B cell (primary cell): ENCODE measurements around the gene ZNF646. TPM values are rescaled to one million over a fixed set of nuclear protein-coding genes. Genes with fewer than 3 reads are reported as not detected.

ENCODE experiments used
- ATAC-seq: fragments of 200-7000 bp; cut with Tn5 transposase; one replicate; pipeline ENCODE4 v1.10.0; 2021; ENCODE audit warnings: low read depth, mild to moderate bottlenecking, moderate number of reproducible peaks, moderate library complexity
- CTCF ChIA-PET: fragments of 350-600 bp; sonication (Branson Sonifier 250); formaldehyde crosslinking; loops from one replicate; lab custom pipeline; 2021; ENCODE audit warnings: antibody characterized with exemption, inconsistent platforms; lab: Charles Lee
- POLR2A ChIA-PET: fragments of 350-600 bp; sonication (Branson Sonifier 250); formaldehyde crosslinking; loops from one replicate; lab custom pipeline; 2021; ENCODE audit warnings: antibody characterized with exemption; lab: Charles Lee
- DNase-seq: peaks from one replicate; pipeline ENCODE4 v3.0.0; 2013
- H2AFZ ChIP-seq: 2 replicates; pipeline ENCODE4 v1.6.1; 2012; ENCODE audit warnings: mild to moderate bottlenecking, low read depth, low read length; ENCODE audit not compliant: insufficient read depth, poor library complexity, severe bottlenecking
- H3K27ac ChIP-seq, 2 donors: 1 replicate in 1 of 2; 2 replicates in 1 of 2; pipeline ENCODE4 v1.5.1; 2012 to 2013; ENCODE audit warnings: low read length in 2 of 2, mild to moderate bottlenecking in 2 of 2, moderate library complexity in 1 of 2
- H3K27me3 ChIP-seq, 4 experiments: fragments of 200-600 bp in 1 of 4; sonication (generic) in 1 of 4; replicated peaks in 1 of 4; 1 replicate in 2 of 4; 2 replicates in 2 of 4; pipeline versions ENCODE4 v1.6.1 to v1.7.0; 2013 to 2016; ENCODE audit warnings: low read length in 3 of 4, mild to moderate bottlenecking in 2 of 4, mixed read lengths in 1 of 4, moderate library complexity in 1 of 4; ENCODE audit not compliant: insufficient read depth in 4 of 4, control insufficient read depth in 3 of 4; ENCODE audit errors: control extremely low read depth in 1 of 4
- H3K36me3 ChIP-seq, 2 experiments: replicated peaks in 1 of 2; 1 replicate in 1 of 2; 2 replicates in 1 of 2; pipeline versions ENCODE4 v1.6.1 to v1.7.1; 2013; ENCODE audit warnings: low read length in 1 of 2; ENCODE audit not compliant: insufficient read depth in 2 of 2, control insufficient read depth in 1 of 2; ENCODE audit errors: control extremely low read depth in 1 of 2, extremely low read depth in 1 of 2
- H3K4me1 ChIP-seq, 2 donors: fragments of 200-600 bp in 1 of 2; sonication (generic) in 1 of 2; 1 replicate in 1 of 2; 2 replicates in 1 of 2; pipeline versions ENCODE4 v1.5.1 to v1.6.1; 2013 to 2017; ENCODE audit warnings: low read length in 2 of 2; ENCODE audit not compliant: control insufficient read depth in 2 of 2, insufficient read depth in 2 of 2
- H3K4me2 ChIP-seq: replicated peaks from 2 replicates; pipeline ENCODE3; 2012; ENCODE audit warnings: mild to moderate bottlenecking, low read depth, low read length; ENCODE audit not compliant: poor library complexity, severe bottlenecking
- H3K4me3 ChIP-seq, 5 experiments: fragments of 200-600 bp in 1 of 5; sonication (generic) in 1 of 5; 1 replicate in 3 of 5; 2 replicates in 2 of 5; pipeline versions ENCODE4 v1.5.1 to v1.7.0; 2011 to 2016; ENCODE audit warnings: low read length in 4 of 5, mild to moderate bottlenecking in 4 of 5, low read depth in 2 of 5, control low read depth in 1 of 5, moderate library complexity in 1 of 5; ENCODE audit not compliant: insufficient read depth in 1 of 5; ENCODE audit errors: control extremely low read depth in 1 of 5, extremely low read depth in 1 of 5
- H3K79me2 ChIP-seq: fragments of 200-600 bp; sonication (generic); one replicate; pipeline ENCODE4 v1.6.0; 2016; ENCODE audit warnings: low read length; ENCODE audit not compliant: control insufficient read depth, insufficient read depth
- H3K9ac ChIP-seq: fragments of 200-600 bp; sonication (generic); 2 replicates; pipeline ENCODE4 v1.6.1; 2017; ENCODE audit warnings: mild to moderate bottlenecking, low read length, moderate library complexity
- H3K9me3 ChIP-seq, 3 donors: one replicate each; pipeline versions ENCODE4 v1.6.1 to v1.7.1; 2013; ENCODE audit warnings: low read length in 2 of 3; ENCODE audit not compliant: control insufficient read depth in 2 of 3, insufficient read depth in 1 of 3; ENCODE audit errors: control extremely low read depth in 1 of 3
- H4K20me1 ChIP-seq: 2 replicates; pipeline ENCODE4 v1.6.0; 2012; ENCODE audit warnings: mild to moderate bottlenecking, low read length; ENCODE audit not compliant: insufficient read depth, control insufficient read depth, poor library complexity, severe bottlenecking
- H3K27ac Mint-ChIP-seq: one replicate; pipeline ENCODE4 v1.8.0; 2021; ENCODE audit warnings: mixed read lengths
- H3K27me3 Mint-ChIP-seq: one replicate; pipeline ENCODE4 v1.8.0; 2021; ENCODE audit warnings: mixed read lengths
- H3K4me1 Mint-ChIP-seq: one replicate; pipeline ENCODE4 v1.8.0; 2021; ENCODE audit warnings: mixed read lengths
- H3K4me3 Mint-ChIP-seq: one replicate; pipeline ENCODE4 v1.8.0; 2021; ENCODE audit warnings: mixed read lengths
- H3K9me3 Mint-ChIP-seq: one replicate; pipeline ENCODE4 v1.8.0; 2022; ENCODE audit warnings: mixed read lengths; ENCODE audit not compliant: insufficient read depth
- EZH2 ChIP-seq: IDR thresholded peaks from 2 replicates; pipeline ENCODE4 v1.6.1; 2012; ENCODE audit warnings: borderline replicate concordance, low read depth, mild to moderate bottlenecking, moderate library complexity, low read length; ENCODE audit not compliant: insufficient read depth, poor library complexity, severe bottlenecking
- WGBS: methylation state at CpG from one replicate; pipeline ENCODE4 v1.1.5; 2013; ENCODE audit warnings: missing lambda C conversion rate; ENCODE audit not compliant: insufficient coverage; 5-methylcytosine and 5-hydroxymethylcytosine counted together
- intact Hi-C: fragments of 100-400 bp; cut with micrococcal nuclease; formaldehyde crosslinking; loops from one replicate; pipeline ENCODE4 v1.10.0; 2022
- polyA plus RNA-seq: library from polyadenylated mRNA; depleted of rRNA; stranded (reverse); fragments of >200 nt; gene quantifications from 2 replicates; pipeline ENCODE4 v1.2.3, GENCODE V29; 2012
- total RNA-seq, 2 donors: library from RNA; stranded (reverse); fragments of 120-200 nt in 1 of 2; gene quantifications; 1 replicate in 1 of 2; 2 replicates in 1 of 2; pipeline versions ENCODE4 v1.2.3 to v1.2.4, GENCODE V29; 2013 to 2022
- TF ChIP-seq, protein P1 (sequence below): fragments of 200-600 bp; IDR thresholded peaks from one replicate; pipeline ENCODE4 v1.8.0; 2022; ENCODE audit warnings: antibody characterized with exemption, mild to moderate bottlenecking

ZNF646 gene
- total and polyA plus RNA-seq, 2 donors (not counting 1 experiment from before 2014, with no cell fraction given) = 14.7 to 45.9 TPM

GRCh38 chr16:31084584-31085302, 10.5 kb downstream of the ZNF646 start:
- Histone ChIP-seq H2AFZ (no peak overlapping the region), H3K9ac (no peak overlapping the region), H3K27me3 (no peaks in the 10 kb centered on the region), H3K27ac (no peak overlapping the region), H3K4me3 (no peak overlapping the region), H3K36me3 (peaks cover 0 to 35% of the 10 kb centered on the region in 2 experiments), H3K79me2 (peaks cover 46% of the 10 kb centered on the region), H3K9me3 (no peaks in the 10 kb centered on the region), H3K4me1 (peaks cover 0 to 4% of the 10 kb centered on the region in 2 donors), H4K20me1 (peaks cover 47% of the 10 kb centered on the region), H3K4me2 (no peak overlapping the region)
- TF ChIP-seq, protein P1, sequence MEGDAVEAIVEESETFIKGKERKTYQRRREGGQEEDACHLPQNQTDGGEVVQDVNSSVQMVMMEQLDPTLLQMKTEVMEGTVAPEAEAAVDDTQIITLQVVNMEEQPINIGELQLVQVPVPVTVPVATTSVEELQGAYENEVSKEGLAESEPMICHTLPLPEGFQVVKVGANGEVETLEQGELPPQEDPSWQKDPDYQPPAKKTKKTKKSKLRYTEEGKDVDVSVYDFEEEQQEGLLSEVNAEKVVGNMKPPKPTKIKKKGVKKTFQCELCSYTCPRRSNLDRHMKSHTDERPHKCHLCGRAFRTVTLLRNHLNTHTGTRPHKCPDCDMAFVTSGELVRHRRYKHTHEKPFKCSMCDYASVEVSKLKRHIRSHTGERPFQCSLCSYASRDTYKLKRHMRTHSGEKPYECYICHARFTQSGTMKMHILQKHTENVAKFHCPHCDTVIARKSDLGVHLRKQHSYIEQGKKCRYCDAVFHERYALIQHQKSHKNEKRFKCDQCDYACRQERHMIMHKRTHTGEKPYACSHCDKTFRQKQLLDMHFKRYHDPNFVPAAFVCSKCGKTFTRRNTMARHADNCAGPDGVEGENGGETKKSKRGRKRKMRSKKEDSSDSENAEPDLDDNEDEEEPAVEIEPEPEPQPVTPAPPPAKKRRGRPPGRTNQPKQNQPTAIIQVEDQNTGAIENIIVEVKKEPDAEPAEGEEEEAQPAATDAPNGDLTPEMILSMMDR = no peak
- TF ChIP-seq EZH2 = no peak
- DNase-seq = no peak
- Mint-ChIP-seq H3K9me3 (no peaks in the 10 kb centered on the region), H3K27me3 (no peaks in the 10 kb centered on the region), H3K4me3 (no peak overlapping the region), H3K27ac (no peak overlapping the region), H3K4me1 (peaks cover 6% of the 10 kb centered on the region)
- WGBS = 97% methylated on average over 16 of the region's 16 CpGs
- CTCF ChIA-PET = interaction anchor here (0.6 kb wide), 1 partner anchor 17 kb away, joined by 3 read pairs; no protein-coding TSS in a partner anchor
- intact Hi-C loops = no loop called here
- ATAC-seq = no peak
- POLR2A ChIA-PET = interaction anchor here (0.9 kb wide), 1 partner anchor 11 kb away, joined by 3 read pairs; the partner anchor contains the start of genes ZNF646 and ZNF668

GRCh38 chr16:31085411-31085810, 11.2 kb downstream of the ZNF646 start:
- ChIA-PET CTCF (no interaction called here), POLR2A (interaction anchor here (0.9 kb wide), 1 partner anchor 11 kb away, joined by 3 read pairs; the partner anchor contains the start of genes ZNF646 and ZNF668)
- no peak overlapping the region for H3K4me2 ChIP-seq
- H3K4me3 ChIP-seq = no peak overlapping the region
- H3K4me1 ChIP-seq = peaks cover 0 to 4% of the 10 kb centered on the region in 2 donors
- WGBS = 93% methylated on average over 8 of the region's 8 CpGs
- no peak for DNase-seq
- intact Hi-C loops = no loop called here
- peaks cover 40% of the 10 kb centered on the region for H4K20me1 ChIP-seq
- no peak overlapping the region for H3K27ac Mint-ChIP-seq
- no peaks in the 10 kb centered on the region for H3K27me3 Mint-ChIP-seq
- H3K9ac ChIP-seq = no peak overlapping the region
- no peaks in the 10 kb centered on the region for H3K9me3 ChIP-seq
- TF ChIP-seq, protein P1 = no peak
- TF ChIP-seq EZH2 = no peak
- H3K4me3 Mint-ChIP-seq = no peak overlapping the region
- ATAC-seq = no peak
- no peaks in the 10 kb centered on the region for H3K9me3 Mint-ChIP-seq
- H3K36me3 ChIP-seq = peaks cover 0 to 28% of the 10 kb centered on the region in 2 experiments
- H3K27ac ChIP-seq = no peak overlapping the region
- H3K27me3 ChIP-seq = no peaks in the 10 kb centered on the region
- peaks cover 6% of the 10 kb centered on the region for H3K4me1 Mint-ChIP-seq
- peaks cover 39% of the 10 kb centered on the region for H3K79me2 ChIP-seq
- H2AFZ ChIP-seq = no peak overlapping the region
